HG02884 (cell line): ENCODE data around the gene ELK3.

ENCODE experiments used
- ATAC-seq: cut with Tn5 transposase; IDR thresholded peaks from one replicate; pipeline ENCODE4 v1.9.1; 2021; ENCODE audit warnings: mild to moderate bottlenecking, moderate library complexity; ENCODE audit not compliant: unreplicated experiment

ELK3 gene

GRCh38 chr12:96186607-96187301 is 7.4 kb upstream of the ELK3 start:
- no peak for ATAC-seq

GRCh38 chr12:96187956-96188355 is 6.2 kb upstream of the ELK3 start:
- ATAC-seq, result no peak

- ATAC-seq, result no peak
Measured at GRCh38 chr12:96189781-96190180, 4.4 kb upstream of the ELK3 start.

GRCh38 chr12:96190413-96191108 is 3.6 kb upstream of the ELK3 start:
- no peak for ATAC-seq

GRCh38 chr12:96192926-96193573 is 1.1 kb upstream of the ELK3 start:
- no peak for ATAC-seq

GRCh38 chr12:96194576-96194889 is 358 bp downstream of the ELK3 start:
- ATAC-seq, result no peak

- peak; percentile 61 for ATAC-seq
Measured at GRCh38 chr12:96194971-96195844, 1.0 kb downstream of the ELK3 start.

GRCh38 chr12:96195845-96196451 is 1.8 kb downstream of the ELK3 start:
- no peak for ATAC-seq

- ATAC-seq, result no peak
Measured at GRCh38 chr12:96196781-96197180, 2.6 kb downstream of the ELK3 start.

- ATAC-seq, result no peak
Measured at GRCh38 chr12:96197503-96198272, 3.5 kb downstream of the ELK3 start.

- ATAC-seq, result no peak
Measured at GRCh38 chr12:96198965-96199364, 4.8 kb downstream of the ELK3 start.

- no peak for ATAC-seq
Measured at GRCh38 chr12:96199464-96199863, 5.3 kb downstream of the ELK3 start.

- no peak for ATAC-seq
Measured at GRCh38 chr12:96201272-96202227, 7.4 kb downstream of the ELK3 start.

GRCh38 chr12:96204381-96204780 is 10.2 kb downstream of the ELK3 start:
- no peak for ATAC-seq

- ATAC-seq, result no peak
Measured at GRCh38 chr12:96205908-96206307, 11.7 kb downstream of the ELK3 start.

GRCh38 chr12:96206936-96207662 is 12.9 kb downstream of the ELK3 start:
- ATAC-seq, result no peak

- no peak for ATAC-seq
Measured at GRCh38 chr12:96208346-96208745, 14.2 kb downstream of the ELK3 start.

GRCh38 chr12:96208801-96209549 is 14.8 kb downstream of the ELK3 start:
- ATAC-seq, result no peak
